B cell (primary cell): ENCODE results near the gene CCR6.

ENCODE experiments used
- CTCF ChIP-seq: fragments of 200-600 bp; IDR thresholded peaks from one replicate; pipeline ENCODE4 v1.8.0; 2022; ENCODE audit warnings: antibody characterized with exemption, mild to moderate bottlenecking
- EZH2 ChIP-seq: IDR thresholded peaks from 2 replicates; pipeline ENCODE4 v1.6.1; 2012; ENCODE audit warnings: borderline replicate concordance, low read depth, mild to moderate bottlenecking, moderate library complexity, low read length; ENCODE audit not compliant: insufficient read depth, poor library complexity, severe bottlenecking

GRCh38 chr6:167093406-167093921 lies 29.4 kb upstream of the CCR6 start:
- no peak for TF ChIP-seq EZH2
- no peak for TF ChIP-seq CTCF
